Left renal cortex interstitium (tissue), 4 donors: Measurements from ENCODE around the gene ANAPC10. TPM values are rescaled to one million over a fixed set of nuclear protein-coding genes. Genes with fewer than 3 reads are reported as not detected.
"Not testable (repeated sequence)": the region's sequence is repeated elsewhere in the genome, so short reads cannot be mapped to it uniquely, and the experiment has no call there.

Experiments used
- DNase-seq, 4 donors: peaks; one replicate each; pipeline ENCODE4 v3.0.0-alpha.2; 2013; ENCODE audit warnings: low read depth in 4 of 4, low spot score in 2 of 4, missing footprints in 1 of 4
- polyA plus RNA-seq, 4 donors: library from polyadenylated mRNA; unstranded; fragments of 120-200 nt; gene quantifications; one replicate each; pipeline ENCODE4 v1.2.1, GENCODE V29; 2013; ENCODE audit not compliant: insufficient read length in 4 of 4

Gene ANAPC10
- polyA plus RNA-seq, 4 donors = 23.0 to 35.9 (median 26.8) TPM

DNA sequence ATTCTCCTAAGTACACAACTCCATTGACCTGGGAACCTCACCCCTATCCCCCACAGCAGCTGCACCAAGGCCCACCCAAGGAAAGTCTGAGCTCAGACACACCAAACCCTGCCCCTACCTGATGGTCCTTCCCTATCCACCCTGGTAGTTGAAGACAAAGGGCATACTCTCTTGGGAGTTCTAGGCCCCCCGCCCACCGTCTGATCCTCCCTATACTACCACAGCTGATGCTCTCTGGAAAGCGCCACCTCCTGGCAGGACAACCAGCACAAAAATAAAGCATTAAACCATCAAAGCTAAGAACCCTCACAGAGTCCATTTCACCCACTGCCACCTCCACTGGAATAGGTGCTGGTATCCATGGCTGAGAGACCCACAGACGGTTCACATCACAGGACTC is 83.6 kb downstream of the ANAPC10 start:
- DNase-seq = no peak

- DNase-seq = no peak
Measured at GRCh38 chr4:145012841-145013240, 85.2 kb downstream of the ANAPC10 start.

- DNase-seq = no peak
Measured at GRCh38 chr4:145011636-145012035, 86.4 kb downstream of the ANAPC10 start.

DNA sequence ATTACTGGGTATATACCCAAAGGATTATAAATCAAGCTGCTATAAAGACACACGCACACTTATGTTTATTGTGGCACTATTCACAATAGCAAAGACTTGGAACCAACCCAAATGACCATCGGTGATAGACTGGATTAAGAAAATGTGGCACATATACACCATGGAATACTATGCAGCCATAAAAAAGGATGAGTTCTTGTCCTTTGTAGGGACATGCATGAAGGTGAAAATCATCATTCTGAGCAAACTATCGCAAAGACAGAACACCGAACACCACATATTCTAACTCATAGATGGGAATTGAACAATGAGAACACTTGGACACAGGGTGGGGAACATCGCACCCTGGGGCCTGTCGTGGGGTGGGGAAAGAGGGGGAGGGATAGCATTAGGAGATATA is 87.7 kb downstream of the ANAPC10 start:
- DNase-seq = not testable (repeated sequence)

- DNase-seq = no peak
Measured at GRCh38 chr4:145003675-145004074, 94.3 kb downstream of the ANAPC10 start.

- DNase-seq = no peak
Measured at GRCh38 chr4:145001635-145002034, 96.4 kb downstream of the ANAPC10 start.

DNA sequence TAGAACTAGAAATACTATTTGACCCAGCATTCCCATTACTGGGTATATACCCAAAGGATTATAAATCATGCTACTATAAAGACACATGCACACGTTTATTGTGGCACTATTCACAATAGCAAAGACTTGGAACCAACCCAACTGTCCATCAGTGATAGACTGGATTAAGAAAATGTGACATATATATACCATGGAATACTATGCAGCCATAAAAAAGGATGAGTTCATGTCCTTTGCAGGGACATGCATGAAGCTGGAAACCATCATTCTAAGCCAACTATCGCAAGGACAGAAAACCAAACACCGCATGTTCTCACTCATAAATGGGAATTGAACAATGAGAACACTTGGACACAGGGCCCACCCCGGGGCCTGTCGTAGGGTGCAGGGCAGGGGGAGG is 97.3 kb downstream of the ANAPC10 start:
- not testable (repeated sequence) for DNase-seq

DNA sequence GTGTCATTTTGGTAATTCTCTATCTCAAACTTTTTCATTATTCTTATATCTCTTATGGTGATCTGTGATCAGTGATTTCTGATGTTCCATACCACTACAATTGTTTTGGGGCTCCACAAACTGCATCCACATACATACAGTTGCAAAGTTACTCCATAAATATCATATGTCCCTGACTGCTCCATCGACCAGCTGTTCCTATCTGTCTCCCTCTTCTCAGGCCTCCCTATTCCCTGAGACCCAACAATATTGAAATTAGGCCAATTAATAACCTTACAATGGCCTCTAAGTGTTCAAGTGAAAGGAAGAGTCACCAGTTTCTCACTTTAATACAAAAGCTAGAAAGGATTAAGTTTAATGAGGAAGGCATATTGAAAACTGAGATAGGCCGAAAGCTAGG is 108.7 kb downstream of the ANAPC10 start:
- no peak for DNase-seq

DNA sequence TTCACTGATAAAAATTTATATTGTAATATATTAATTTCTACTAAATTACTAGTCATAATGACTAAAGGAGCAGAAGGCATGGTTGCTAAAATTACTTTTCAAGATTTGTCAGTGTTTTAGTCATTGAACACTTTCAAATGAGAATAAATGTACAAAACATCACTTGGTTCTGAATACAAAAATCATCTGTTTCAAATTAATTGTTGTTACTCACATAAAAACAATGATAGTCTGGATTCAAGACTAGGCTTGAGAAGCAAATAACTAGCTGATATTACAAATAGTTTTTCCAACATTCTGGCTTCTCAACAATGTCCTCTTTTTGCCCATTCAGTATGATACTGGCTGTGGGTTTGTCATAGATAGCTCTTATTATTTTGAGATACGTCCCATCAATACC is 112.5 kb downstream of the ANAPC10 start:
- DNase-seq = no peak

DNA sequence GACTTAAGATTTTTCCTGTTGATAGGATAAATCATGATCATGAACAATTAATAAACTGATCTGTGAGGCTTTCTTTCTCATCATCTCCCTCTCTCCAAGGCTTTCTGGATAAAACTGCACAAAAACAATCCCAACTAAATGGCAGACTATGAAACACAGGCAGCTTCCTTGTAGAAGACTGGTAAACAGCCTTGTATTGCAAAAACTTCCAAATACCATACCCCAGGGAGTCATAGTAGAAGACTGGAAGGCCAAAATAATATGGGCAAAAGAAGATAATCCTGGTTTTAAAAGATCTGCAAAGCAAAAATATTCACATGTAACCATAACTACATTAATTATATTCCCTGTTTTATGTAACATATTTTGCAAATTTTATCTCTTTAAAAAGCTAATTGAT is 113.0 kb downstream of the ANAPC10 start:
- no peak for DNase-seq

- no peak for DNase-seq
Measured at GRCh38 chr4:144984241-144984640, 113.8 kb downstream of the ANAPC10 start.

- DNase-seq = no peak
Measured at GRCh38 chr4:144975718-144976117, 122.3 kb downstream of the ANAPC10 start.

DNA sequence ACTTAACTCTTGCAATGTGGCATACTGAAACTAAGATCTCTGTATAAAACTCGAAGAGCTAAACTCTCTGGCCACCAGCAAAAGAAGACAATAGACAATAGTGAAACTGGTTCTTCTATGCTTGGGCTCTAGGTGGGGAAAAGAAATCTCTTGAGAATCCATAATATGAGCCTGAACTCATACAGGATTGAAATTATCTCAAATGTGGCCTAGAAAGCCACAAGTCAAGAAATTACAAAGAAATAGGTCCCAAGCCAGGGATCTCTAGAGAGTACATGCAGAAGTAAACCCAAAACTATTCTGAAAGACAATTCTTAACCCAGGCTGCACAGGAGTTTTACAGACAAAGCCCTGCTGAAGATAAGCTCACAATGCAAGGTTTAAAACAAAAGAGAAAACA is 127.4 kb downstream of the ANAPC10 start:
- no peak for DNase-seq

DNA sequence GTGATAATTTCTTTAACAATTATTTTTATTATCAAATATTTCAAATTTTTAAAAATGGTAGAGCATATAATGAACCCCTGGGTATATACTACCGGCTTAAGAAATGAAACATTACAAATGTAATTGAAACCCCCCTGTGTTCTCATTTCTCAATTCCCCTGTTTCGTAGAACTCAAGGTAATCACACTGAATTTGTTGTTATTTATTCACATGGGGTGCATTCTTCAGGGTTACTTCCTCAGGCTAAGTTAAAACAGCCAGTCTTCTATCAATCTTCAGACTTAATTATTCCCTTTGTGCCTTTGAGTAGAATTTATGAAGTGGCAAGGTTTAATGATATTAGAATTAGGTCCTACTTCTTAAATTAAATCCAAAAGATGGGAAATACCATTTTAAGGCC is 128.2 kb downstream of the ANAPC10 start:
- no peak for DNase-seq

GRCh38 chr4:144968606-144969005 is 129.4 kb downstream of the ANAPC10 start:
- no peak for DNase-seq

DNA sequence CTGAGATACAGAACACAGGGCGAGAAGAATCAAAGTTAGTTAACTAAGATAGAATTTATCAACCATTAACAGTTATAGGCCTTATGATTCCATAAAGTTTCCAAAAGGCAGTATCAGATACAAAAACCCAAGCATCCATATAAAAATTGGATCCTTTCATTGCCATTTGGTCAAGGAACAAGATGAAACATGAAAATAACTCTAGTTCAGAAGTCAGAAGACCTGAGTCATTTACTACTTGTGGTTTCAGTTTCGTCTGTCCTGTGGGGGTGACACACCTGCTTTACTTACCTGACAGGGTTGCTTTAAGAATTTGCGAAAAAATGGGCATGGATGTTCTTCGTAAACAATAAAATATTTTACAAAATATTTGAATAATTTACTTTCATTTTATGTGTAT is 130.8 kb downstream of the ANAPC10 start:
- DNase-seq = no peak

DNA sequence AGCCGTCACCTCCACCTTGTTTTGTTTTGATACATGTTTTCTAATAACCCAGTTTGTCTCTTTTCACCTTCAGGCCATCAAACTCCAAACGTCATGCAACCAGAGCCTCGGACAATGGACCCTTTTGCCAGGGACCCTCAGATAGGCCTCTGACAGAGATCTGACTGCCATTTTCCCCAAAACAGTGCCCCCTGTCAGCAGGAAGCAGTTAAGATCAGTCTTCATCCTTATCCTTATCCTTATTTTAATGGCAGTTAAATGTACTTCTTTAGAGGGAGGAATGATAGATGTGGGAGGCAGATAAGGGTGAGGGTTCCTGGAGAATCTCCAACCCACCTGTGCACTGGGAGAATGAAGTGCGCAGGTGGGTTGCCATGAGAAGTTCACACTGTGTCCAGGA is 135.7 kb downstream of the ANAPC10 start:
- no peak for DNase-seq

GRCh38 chr4:144955104-144955503 is 142.9 kb downstream of the ANAPC10 start:
- no peak for DNase-seq

GRCh38 chr4:144954230-144954629 is 143.8 kb downstream of the ANAPC10 start:
- DNase-seq = no peak

DNA sequence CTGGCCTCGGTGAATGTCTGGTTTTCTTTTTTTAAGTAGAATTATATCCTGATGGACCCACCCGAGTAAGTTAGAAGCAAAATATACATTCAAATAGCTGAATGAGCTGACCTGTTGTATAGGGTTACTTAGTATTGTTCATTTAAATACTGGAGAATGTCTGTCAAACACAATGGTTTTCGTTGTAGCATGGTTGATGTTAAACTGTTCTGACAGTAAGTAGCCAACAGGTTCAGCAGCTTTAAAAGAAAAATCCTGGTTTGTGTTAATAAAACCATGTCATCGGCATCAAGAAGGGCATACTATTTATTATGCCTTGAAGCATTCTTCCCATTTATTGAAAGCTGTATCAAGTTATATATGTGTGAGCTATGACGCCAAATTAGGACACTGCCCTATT is 149.6 kb downstream of the ANAPC10 start:
- DNase-seq = no peak

DNA sequence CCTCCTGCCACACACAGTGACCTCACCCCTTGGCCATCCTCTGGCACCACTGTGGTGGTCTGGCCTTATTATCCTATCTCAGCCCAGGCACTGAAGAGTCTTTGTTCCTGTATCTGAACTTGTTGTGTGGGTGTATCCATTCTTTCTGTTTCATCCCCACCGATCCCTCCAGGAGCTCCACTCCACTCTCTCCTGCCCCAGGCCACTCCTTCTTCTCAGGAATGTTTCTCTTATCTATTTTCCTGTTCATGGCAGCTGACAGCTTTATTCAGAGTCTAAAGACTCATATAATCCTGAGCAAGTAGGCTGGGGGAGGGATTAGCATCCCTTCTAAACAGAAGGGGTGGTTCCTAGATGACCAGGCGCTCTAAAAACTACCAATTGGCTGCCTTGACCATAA is 150.0 kb downstream of the ANAPC10 start:
- DNase-seq = no peak
